Heart right ventricle (tissue), 16 donors: ENCODE measurements around the gene NAALADL2. TPM values are rescaled to one million over a fixed set of nuclear protein-coding genes. Genes with fewer than 3 reads are reported as not detected.

ENCODE experiments used
- ATAC-seq, 8 donors: fragments of 200-7000 bp; cut with Tn5 transposase; one replicate each; pipeline ENCODE4 v1.9.1; 2020; ENCODE audit warnings: mild to moderate bottlenecking in 8 of 8, moderate library complexity in 8 of 8, moderate number of reproducible peaks in 1 of 8
- DNase-seq, 2 donors: peaks; one replicate each; pipeline ENCODE4 v3.0.0-alpha.2; 2020
- H3K27ac ChIP-seq, 10 donors: fragments of 200-600 bp; sonication (generic) in 2 of 10; one replicate each; pipeline versions ENCODE4 v1.5.0 to v1.8.0; 2020 to 2022; ENCODE audit warnings: mild to moderate bottlenecking in 3 of 10
- H3K27me3 ChIP-seq, 7 donors: fragments of 200-600 bp; one replicate each; pipeline ENCODE4 v1.8.0; 2021 to 2022; ENCODE audit warnings: mild to moderate bottlenecking in 2 of 7
- H3K36me3 ChIP-seq, 9 donors: fragments of 200-600 bp; sonication (generic) in 1 of 9; one replicate each; pipeline versions ENCODE4 v1.5.0 to v1.8.0; 2020 to 2022; ENCODE audit warnings: mild to moderate bottlenecking in 2 of 9
- H3K4me1 ChIP-seq, 9 donors: fragments of 200-600 bp; sonication (generic) in 1 of 9; one replicate each; pipeline versions ENCODE4 v1.5.0 to v1.8.0; 2020 to 2022; ENCODE audit warnings: mild to moderate bottlenecking in 4 of 9
- H3K4me3 ChIP-seq, 10 donors: fragments of 200-600 bp; sonication (generic) in 2 of 10; one replicate each; pipeline versions ENCODE4 v1.5.0 to v1.8.0; 2020 to 2022; ENCODE audit warnings: mild to moderate bottlenecking in 7 of 10, moderate library complexity in 2 of 10
- H3K9me3 ChIP-seq, 11 donors: fragments of 200-600 bp in 10 of 11; sonication (generic) in 2 of 11; one replicate each; pipeline versions ENCODE4 v1.5.0 to v1.8.0; 2013 to 2022; ENCODE audit warnings: mild to moderate bottlenecking in 2 of 11, control low read depth in 1 of 11, moderate library complexity in 1 of 11
- WGBS, 2 donors: extraction: QIAGEN DNeasy Blood & Tissue Kit; methylation state at CpG; one replicate each; pipeline ENCODE4 v1.1.7; 2013; ENCODE audit warnings: inconsistent platforms in 1 of 2; 5-methylcytosine and 5-hydroxymethylcytosine counted together
- intact Hi-C, 10 donors: fragments of 100-400 bp; cut with DNase I; formaldehyde crosslinking; loops; one replicate each; pipeline versions ENCODE4 v1.11.1 to v1.14.2; 2022
- polyA plus RNA-seq, 2 donors: library from polyadenylated mRNA; stranded (reverse); fragments of 200-250 nt; gene quantifications; one replicate each; pipeline ENCODE4 v1.2.3, GENCODE V29; 2013
- total RNA-seq, 10 donors: library from RNA; stranded (reverse); fragmentation: NEBNext Ultra II Directional in 3 of 10; extraction: Animal tissue kit (Norgen Biotek cat#: 25700) in 3 of 10; gene quantifications; one replicate each; pipeline versions ENCODE4 v1.2.1 to v1.2.4, GENCODE V29; 2021 to 2023
- TF ChIP-seq, protein P1 (sequence below), 9 donors: fragments of 200-600 bp; sonication (generic) in 2 of 9; IDR thresholded peaks; one replicate each; pipeline versions ENCODE4 v1.5.0 to v1.8.0; 2021 to 2022; ENCODE audit warnings: antibody characterized with exemption in 9 of 9, mild to moderate bottlenecking in 5 of 9, moderate library complexity in 1 of 9
- donor health status: Arrhythmogenic right ventricular cardiomyopathy.
- donor health status: ischemic (EF 13 %, LVEDD 7.1; RV severe dilation, severe dysfunction).
- donor health status: healthy with polysubstance abuse.
- donor health status: DM: no; HTN: yes; CAD: no.
- donor health status: DM: no; HTN: no; CAD: no.
- donor health status: ischemic (EF 25% LVEDD 6.9; RV normal size, moderate dysfunction).
- donor health status: ischemic (EF 25% LVEDD 5.7; RV mildly dilated, moderate dysfunction).
- donor health status: healthy.
- donor health status: DM: yes; HTN: yes; CAD: no.
- donor health status: Ischemic cardiomyopathy.
- donor health status: ischemic (EF 35%, LVEDD 5.7; RV mildly dilated, moderate dysfunction).
- donor health status: nonischemic (EF 11% LVEDD 7.7; RV severe dilation, severe dysfunction).
- donor health status: DM: yes; HTN: yes; CAD: no.
- donor health status: PGD.
- donor health status: ischemic (EF 29% LVEDD 5.4; RV normal size, mild dysfunction).
- donor health status: nonischemic (EF 23%, LVEDD 6.1; RV moderate dilation, normal function).

Gene NAALADL2
- total and polyA plus RNA-seq, 12 donors = 0.36 to 11.9 (median 5.2) TPM

DNA sequence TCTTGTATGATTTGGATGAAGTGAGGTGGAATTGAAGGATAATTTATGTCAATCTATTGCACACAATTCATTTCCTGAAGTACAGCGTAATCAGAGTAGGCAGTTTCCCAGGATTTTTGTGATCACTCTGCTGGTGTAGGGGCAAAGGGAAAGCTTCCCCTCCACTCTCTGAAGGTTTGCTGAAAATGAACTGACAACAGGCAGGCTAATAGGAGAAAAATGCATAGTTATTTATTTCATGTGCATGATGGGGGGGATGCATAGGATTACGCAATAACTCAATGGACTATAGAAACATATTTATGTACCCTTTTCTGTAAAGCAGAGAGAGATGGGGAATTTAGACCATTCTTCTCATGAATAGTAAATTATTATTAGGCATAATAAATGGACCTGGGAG lies 872.9 kb downstream of the NAALADL2 start:
- no peak overlapping the region for H3K27ac ChIP-seq
- no peaks in the 10 kb centered on the region for H3K36me3 ChIP-seq
- WGBS, 2 donors = 87% methylated on average over 2 of the region's 2 CpGs
- TF ChIP-seq, protein P1, sequence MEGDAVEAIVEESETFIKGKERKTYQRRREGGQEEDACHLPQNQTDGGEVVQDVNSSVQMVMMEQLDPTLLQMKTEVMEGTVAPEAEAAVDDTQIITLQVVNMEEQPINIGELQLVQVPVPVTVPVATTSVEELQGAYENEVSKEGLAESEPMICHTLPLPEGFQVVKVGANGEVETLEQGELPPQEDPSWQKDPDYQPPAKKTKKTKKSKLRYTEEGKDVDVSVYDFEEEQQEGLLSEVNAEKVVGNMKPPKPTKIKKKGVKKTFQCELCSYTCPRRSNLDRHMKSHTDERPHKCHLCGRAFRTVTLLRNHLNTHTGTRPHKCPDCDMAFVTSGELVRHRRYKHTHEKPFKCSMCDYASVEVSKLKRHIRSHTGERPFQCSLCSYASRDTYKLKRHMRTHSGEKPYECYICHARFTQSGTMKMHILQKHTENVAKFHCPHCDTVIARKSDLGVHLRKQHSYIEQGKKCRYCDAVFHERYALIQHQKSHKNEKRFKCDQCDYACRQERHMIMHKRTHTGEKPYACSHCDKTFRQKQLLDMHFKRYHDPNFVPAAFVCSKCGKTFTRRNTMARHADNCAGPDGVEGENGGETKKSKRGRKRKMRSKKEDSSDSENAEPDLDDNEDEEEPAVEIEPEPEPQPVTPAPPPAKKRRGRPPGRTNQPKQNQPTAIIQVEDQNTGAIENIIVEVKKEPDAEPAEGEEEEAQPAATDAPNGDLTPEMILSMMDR (IDR thresholded peaks at IDR 0.05) = no peak
- peaks cover 0 to 21% (median 0%) of the 10 kb centered on the region in 11 donors for H3K9me3 ChIP-seq
- H3K4me3 ChIP-seq = no peak overlapping the region
- DNase-seq = no peak
- no peaks in the 10 kb centered on the region for H3K27me3 ChIP-seq
- intact Hi-C loops = no loop called here
- no peak for ATAC-seq
- H3K4me1 ChIP-seq = no peaks in the 10 kb centered on the region

DNA sequence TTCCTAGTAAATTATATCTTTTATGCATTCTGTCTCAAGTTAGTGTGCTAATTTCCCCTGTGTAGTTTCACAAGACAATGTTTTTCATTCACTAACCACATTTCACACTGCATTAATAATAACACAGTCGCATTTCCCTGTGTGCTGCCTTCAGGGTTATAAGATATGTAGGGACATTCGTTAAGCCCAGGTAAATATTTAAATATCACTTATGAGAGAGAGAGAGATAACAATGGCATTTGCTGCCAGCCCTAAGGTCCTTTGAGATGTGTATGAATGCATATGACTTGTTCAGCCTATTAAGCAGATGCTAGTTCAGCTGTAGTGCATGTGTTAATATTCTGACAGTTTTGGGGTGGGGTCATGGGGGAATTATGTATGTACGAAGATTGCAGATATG lies 876.7 kb downstream of the NAALADL2 start:
- no peak for DNase-seq
- H3K4me1 ChIP-seq = no peaks in the 10 kb centered on the region
- peaks cover 0 to 21% (median 0%) of the 10 kb centered on the region in 11 donors for H3K9me3 ChIP-seq
- no peak overlapping the region for H3K4me3 ChIP-seq
- no peak for ATAC-seq
- no peak overlapping the region for H3K27ac ChIP-seq
- WGBS, 2 donors = 72 to 77% methylated on average over 3 of the region's 3 CpGs
- no peaks in the 10 kb centered on the region for H3K36me3 ChIP-seq
- TF ChIP-seq, protein P1 (IDR thresholded peaks at IDR 0.05) = no peak
- no peaks in the 10 kb centered on the region for H3K27me3 ChIP-seq
- intact Hi-C loops = no loop called here

DNA sequence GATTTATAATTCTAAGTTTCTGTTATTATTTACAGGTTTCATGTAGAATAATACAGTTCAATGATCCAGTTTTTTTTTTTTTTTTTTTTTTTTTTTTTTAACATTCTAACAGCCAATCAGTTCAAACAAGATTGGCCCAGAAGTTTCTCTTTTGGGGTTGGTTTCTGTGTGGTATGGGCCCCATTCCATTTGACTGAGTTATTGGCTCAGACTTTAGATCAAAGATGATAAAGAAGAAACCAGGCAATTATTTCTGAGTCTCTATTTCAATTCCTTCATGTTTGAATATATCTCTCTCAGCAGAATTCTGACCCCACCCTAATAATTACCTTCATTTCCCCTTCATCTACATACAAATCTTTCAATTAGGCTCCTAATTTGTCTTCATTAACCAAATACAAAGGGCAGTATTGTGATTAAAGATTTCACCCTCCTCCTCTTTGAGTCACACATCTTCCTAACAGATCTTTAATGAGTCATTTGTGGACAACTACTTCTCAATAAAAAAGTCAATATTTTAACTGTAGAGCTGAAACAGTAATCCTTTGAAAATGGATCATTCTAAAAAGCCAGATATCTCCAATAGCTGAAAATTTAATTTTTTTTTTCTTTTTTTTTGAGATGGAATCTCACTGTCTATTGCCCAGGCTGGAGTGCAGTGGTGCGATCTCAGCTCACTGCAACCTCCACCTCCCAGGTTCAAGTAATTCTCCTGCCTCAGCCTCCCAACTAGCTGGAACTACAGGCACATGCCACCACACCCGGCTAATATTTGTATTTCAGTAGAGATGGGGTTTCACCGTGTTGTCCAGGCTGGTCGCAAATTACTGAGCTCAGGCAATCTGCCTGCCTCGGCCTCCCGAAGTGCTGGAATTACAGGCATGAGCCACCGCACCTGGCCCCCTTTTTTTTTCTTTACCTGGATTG lies 878.8 kb downstream of the NAALADL2 start:
- TF ChIP-seq, protein P1 (IDR thresholded peaks at IDR 0.05) = no peak
- no peak for DNase-seq
- no peaks in the 10 kb centered on the region for H3K4me1 ChIP-seq
- no peaks in the 10 kb centered on the region for H3K36me3 ChIP-seq
- no peak overlapping the region for H3K4me3 ChIP-seq
- H3K9me3 ChIP-seq = peaks cover 0 to 20% (median 0%) of the 10 kb centered on the region in 11 donors
- WGBS, 2 donors = 95 to 97% methylated on average over 7 of the region's 7 CpGs
- intact Hi-C loops = no loop called here
- H3K27ac ChIP-seq = no peak overlapping the region
- no peaks in the 10 kb centered on the region for H3K27me3 ChIP-seq
- no peak for ATAC-seq

DNA sequence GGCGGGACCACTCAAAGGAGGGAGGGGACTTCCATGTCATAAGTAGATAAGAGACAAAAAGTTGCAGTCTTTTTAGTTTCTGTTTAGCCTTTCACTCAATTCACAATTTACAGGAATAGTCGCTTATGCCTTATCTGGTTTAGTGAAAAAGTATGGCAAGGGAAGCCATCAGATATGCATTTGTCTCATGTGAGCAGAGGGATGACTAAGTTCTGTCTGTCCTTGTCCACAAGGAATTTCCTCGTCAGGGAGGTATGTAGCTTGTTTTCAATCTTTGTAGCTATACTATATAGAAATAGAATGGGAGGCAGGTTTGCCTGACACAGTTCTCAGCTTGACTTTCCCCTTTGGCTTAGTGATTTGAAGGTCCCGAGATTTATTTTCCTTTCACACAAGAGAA lies 882.8 kb downstream of the NAALADL2 start:
- Histone ChIP-seq H3K9me3 (no peaks in the 10 kb centered on the region), H3K4me1 (no peaks in the 10 kb centered on the region), H3K27me3 (no peaks in the 10 kb centered on the region), H3K36me3 (no peaks in the 10 kb centered on the region), H3K4me3 (no peak overlapping the region), H3K27ac (no peak overlapping the region)
- ATAC-seq (no peak), DNase-seq (no peak)
- intact Hi-C loops = no loop called here
- TF ChIP-seq, protein P1 (IDR thresholded peaks at IDR 0.05) = no peak
- 82 to 83% methylated on average over 4 of the region's 4 CpGs for WGBS, 2 donors
